HG03039 (cell line): ENCODE results near the gene ECI2.
"Not testable (repeated sequence)": the region's sequence is repeated elsewhere in the genome, so short reads cannot be mapped to it uniquely, and the experiment has no call there.

Experiments
- ATAC-seq: cut with Tn5 transposase; IDR thresholded peaks from one replicate; pipeline ENCODE4 v1.9.1; 2021; ENCODE audit warnings: mild to moderate bottlenecking, moderate library complexity; ENCODE audit not compliant: unreplicated experiment

Gene ECI2

GRCh38 chr6:4139272-4139671, 3.9 kb upstream of the ECI2 start:
- no peak for ATAC-seq

DNA sequence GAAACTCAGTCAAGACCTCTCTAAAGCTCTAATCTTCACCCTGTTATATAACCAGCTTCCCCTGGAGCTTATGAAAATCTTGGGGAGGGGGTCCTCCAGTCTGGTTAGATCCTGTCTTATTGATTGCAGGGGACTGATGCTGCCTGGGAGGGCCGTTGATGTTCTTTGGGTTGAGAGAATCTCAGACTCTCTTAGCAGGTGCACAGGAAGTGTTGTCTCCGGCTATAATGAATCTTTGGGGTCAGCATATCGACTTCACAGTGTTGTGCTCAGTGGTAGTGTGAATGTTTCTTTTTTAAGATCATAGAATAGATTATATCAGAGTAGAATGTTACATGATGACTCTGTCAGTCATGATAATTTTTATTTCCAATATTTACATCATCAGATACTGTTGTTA, 2.8 kb upstream of the ECI2 start:
- no peak for ATAC-seq

GRCh38 chr6:4136354-4136831, 1.0 kb upstream of the ECI2 start:
- ATAC-seq: no peak

- ATAC-seq: peak; percentile 70
Observed at GRCh38 chr6:4135665-4136353, 434 bp upstream of the ECI2 start.

DNA sequence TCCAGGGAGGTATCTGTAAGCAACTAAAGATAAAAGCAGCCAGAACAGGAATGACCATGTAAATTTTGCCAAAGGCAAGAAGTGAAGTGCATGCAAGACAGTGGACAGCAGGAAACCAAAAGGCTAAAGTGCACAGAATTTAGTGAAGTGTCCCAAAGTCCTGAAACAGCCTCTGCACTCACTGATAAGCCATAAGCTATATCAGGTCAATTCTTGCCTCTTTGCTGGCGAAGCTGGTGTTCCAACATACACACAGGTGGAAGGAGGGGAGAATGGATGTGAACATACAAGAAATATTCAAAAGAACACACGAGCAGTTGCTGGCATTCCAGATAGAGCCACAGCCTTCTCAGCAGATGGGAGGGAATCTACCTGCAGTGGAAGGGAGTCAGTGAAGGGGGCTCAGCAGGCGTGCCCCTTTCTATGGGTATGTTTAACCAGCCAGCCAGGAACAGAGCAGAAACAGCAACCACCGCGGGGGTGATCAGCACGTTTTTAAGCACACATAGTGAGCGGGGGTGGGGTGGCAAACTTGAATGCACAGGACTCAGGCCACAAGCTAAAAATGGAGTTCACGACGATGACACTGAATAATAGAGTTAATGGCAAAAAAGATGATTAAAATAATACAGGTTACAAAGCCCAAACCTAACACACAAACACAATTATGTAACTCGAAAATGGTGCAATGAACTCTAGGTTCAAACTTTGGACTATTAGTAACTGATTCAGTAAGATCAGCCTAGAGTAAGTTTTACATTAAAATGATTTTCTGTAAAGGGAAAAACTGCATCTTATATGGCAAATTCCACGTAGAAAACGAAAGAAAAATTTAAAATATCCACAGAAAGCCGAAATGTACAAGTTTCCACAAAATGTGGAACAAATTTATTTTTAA, 1.2 kb downstream of the ECI2 start:
- ATAC-seq: no peak

GRCh38 chr6:4130357-4130987, 4.9 kb downstream of the ECI2 start:
- no peak for ATAC-seq

- no peak for ATAC-seq
Observed at GRCh38 chr6:4129446-4129845, 5.9 kb downstream of the ECI2 start.

GRCh38 chr6:4128748-4129147, 6.6 kb downstream of the ECI2 start:
- no peak for ATAC-seq

DNA sequence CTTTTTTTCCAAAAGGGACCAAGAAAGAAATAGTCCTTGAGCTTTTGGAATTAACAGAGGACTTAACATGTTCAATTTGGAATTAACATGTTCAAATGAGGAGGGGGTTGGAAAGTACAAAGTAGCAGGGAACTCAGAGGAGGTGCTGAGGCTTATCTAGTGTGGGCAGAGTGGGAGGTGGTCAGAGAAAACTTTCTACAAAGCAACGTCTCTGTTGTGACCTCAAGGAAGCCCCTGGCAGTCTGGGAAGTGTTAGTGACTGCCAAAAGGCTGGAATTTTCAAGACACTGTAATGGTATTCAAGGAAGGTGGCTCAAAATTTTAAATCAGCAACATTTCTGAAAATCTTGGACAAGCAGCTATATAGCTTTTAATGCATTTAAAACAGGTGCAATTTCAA, 7.3 kb downstream of the ECI2 start:
- no peak for ATAC-seq

- ATAC-seq: no peak
Observed at GRCh38 chr6:4125933-4126864, 9.2 kb downstream of the ECI2 start.

- ATAC-seq: no peak
Observed at GRCh38 chr6:4125500-4125899, 9.9 kb downstream of the ECI2 start.

GRCh38 chr6:4124351-4124750, 11.0 kb downstream of the ECI2 start:
- no peak for ATAC-seq

DNA sequence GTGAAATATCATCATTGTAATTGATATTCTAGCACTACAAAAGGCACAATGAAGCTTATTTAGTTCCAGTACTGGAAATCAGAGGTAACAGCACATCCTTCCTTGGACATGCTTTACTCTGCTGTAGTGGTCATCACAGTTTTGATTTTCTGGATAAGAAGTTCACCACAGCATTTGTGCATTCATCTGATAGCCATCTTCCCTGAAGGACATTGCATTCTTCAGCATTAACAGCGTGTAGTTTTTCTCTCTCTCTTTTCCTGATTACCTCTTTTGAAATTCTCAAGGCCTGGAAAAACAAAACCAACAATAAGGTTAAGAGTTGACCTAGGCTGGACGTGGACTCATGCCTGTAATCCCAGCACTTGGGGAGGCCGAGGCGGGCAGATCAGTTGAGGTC, 19.6 kb downstream of the ECI2 start:
- ATAC-seq: no peak

DNA sequence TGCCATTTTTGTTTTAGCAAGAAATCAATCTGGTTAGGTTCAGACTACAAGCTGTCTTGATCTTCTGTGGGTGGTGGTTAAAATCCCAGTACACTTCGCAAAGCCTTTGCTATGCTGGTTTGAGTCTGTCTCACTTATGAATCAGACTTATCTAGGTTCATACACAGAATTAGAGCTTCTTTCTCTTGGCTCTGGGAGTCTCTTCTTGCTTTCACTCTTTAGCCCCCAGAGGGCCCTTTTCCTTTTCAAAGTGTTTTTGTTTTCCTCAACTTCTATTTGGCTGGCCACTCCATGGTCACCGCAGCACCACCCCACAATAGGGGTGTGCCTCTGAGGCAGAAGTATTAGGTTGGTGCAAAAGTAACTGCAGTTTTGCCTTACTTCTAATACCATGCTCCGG, 21.3 kb downstream of the ECI2 start:
- ATAC-seq: no peak

- no peak for ATAC-seq
Observed at GRCh38 chr6:4113649-4114048, 21.7 kb downstream of the ECI2 start.

DNA sequence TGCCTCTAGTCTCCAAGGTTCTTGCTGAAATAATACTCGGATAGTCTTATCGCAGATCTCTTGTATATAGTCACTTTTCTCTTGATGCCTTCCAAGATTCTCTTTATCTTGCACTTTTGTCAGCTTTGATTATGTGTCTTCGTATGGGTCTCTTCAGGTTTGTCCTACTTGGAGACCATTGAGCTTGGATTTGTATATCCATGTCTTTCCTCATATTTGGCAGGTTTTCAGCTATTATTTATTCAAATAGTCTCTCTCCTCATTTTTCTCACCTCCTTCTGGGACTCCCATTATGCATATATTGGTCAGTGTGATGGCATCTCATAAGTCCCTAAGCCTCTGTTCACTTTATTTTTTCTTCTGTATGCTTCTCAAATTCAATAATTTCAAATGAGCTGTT, 23.0 kb downstream of the ECI2 start:
- no peak for ATAC-seq

DNA sequence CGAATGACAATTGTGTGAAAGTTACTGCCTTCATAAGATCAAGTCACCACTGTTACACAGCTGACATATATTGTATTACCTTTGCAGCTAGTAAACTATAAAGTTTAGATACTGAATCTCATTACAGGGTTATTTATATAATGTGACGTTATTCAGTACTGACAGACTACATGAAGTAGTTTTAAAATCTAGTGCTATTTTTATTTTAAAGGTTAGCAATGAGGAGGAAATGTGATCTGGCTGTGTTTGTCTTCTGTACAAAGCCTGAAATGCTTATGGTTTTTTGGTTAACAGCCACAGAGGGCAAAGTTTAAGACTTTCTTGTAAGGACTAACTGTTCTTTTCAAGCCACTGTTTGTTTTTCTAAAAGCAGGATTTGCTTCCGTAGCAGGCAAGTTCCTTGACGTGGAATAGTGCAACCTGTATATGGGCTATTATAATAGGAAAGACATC, 26.0 kb downstream of the ECI2 start:
- not testable (repeated sequence) for ATAC-seq

- no peak for ATAC-seq
Observed at GRCh38 chr6:4108561-4109093, 26.7 kb downstream of the ECI2 start.

- ATAC-seq: no peak
Observed at GRCh38 chr6:4107873-4108272, 27.5 kb downstream of the ECI2 start.

GRCh38 chr6:4105980-4106536, 29.3 kb downstream of the ECI2 start:
- ATAC-seq: no peak
